KBM-7 (cell line): ENCODE measurements around the gene ACTR3.

ENCODE experiments used
- DNase-seq: peaks from one replicate; pipeline ENCODE4 v3.0.0-alpha.2; 2015
- in situ Hi-C: fragments of 300-500 bp; cut with MboI; formaldehyde crosslinking; loops from 2 replicates; pipeline ENCODE4 v1.14.3; 2020; ENCODE audit warnings: low sequenced_read_pairs, low pct_unique_long_range_greater_than_20kb, mixed read lengths

The ACTR3 gene

GRCh38 chr2:113873867-113874266 lies 16.0 kb upstream of the ACTR3 start:
- no peak for DNase-seq
- in situ Hi-C loops = no loop called here

GRCh38 chr2:113875135-113875534 lies 14.8 kb upstream of the ACTR3 start:
- DNase-seq = no peak
- in situ Hi-C loops = no loop called here

- no peak for DNase-seq
- in situ Hi-C loops = no loop called here
These were observed 13.1 kb upstream of the ACTR3 start for GRCh38 chr2:113876503-113877387.

GRCh38 chr2:113877711-113878598 lies 11.9 kb upstream of the ACTR3 start:
- in situ Hi-C loops = no loop called here
- no peak for DNase-seq

- in situ Hi-C loops = no loop called here
- no peak for DNase-seq
These were observed 11.1 kb upstream of the ACTR3 start for GRCh38 chr2:113878743-113879142.

GRCh38 chr2:113879457-113879856 lies 10.4 kb upstream of the ACTR3 start:
- no peak for DNase-seq
- in situ Hi-C loops = no loop called here

- in situ Hi-C loops = no loop called here
- DNase-seq = peak; percentile 71
These were observed 3.3 kb upstream of the ACTR3 start for GRCh38 chr2:113886479-113887008.

- DNase-seq = no peak
- in situ Hi-C loops = no loop called here
These were observed 2.7 kb upstream of the ACTR3 start for GRCh38 chr2:113887009-113887792.

GRCh38 chr2:113888641-113889470 lies 1.0 kb upstream of the ACTR3 start:
- DNase-seq = peak; percentile 26
- in situ Hi-C loops = no loop called here

GRCh38 chr2:113890253-113891235 lies 655 bp downstream of the ACTR3 start:
- in situ Hi-C loops = no loop called here
- DNase-seq = peak; percentile 79

- in situ Hi-C loops = no loop called here
- DNase-seq = no peak
These were observed 1.5 kb downstream of the ACTR3 start for GRCh38 chr2:113891265-113891959.

GRCh38 chr2:113892004-113892710 lies 2.3 kb downstream of the ACTR3 start:
- in situ Hi-C loops = no loop called here
- DNase-seq = no peak

GRCh38 chr2:113894156-113894743 lies 4.4 kb downstream of the ACTR3 start:
- in situ Hi-C loops = no loop called here
- no peak for DNase-seq

GRCh38 chr2:113895301-113895700 lies 5.4 kb downstream of the ACTR3 start:
- DNase-seq = no peak
- in situ Hi-C loops = no loop called here

- in situ Hi-C loops = no loop called here
- no peak for DNase-seq
These were observed 6.1 kb downstream of the ACTR3 start for GRCh38 chr2:113895819-113896563.
